DMS53 treated with DMSO at 0.1 percent for 48 hours (cell line): ENCODE data around the gene GPC6.
"Not testable (repeated sequence)": the region's sequence is repeated elsewhere in the genome, so short reads cannot be mapped to it uniquely, and the experiment has no call there.

Experiments used
- DNase-seq: peaks from one replicate; lab custom pipeline; 2025; ENCODE audit not compliant: unreplicated experiment; lab: John Stamatoyannopoulos, UW

Gene GPC6

GRCh38 chr13:94329754-94330551, 1103.3 kb downstream of the GPC6 start:
- DNase-seq, result no peak

- DNase-seq, result no peak
These were observed 1104.0 kb downstream of the GPC6 start for GRCh38 chr13:94330552-94331071.

- no peak for DNase-seq
These were observed 1104.7 kb downstream of the GPC6 start for GRCh38 chr13:94331281-94331680.

- DNase-seq, result no peak
These were observed 1105.9 kb downstream of the GPC6 start for GRCh38 chr13:94332359-94333096.

GRCh38 chr13:94333131-94333820, 1106.7 kb downstream of the GPC6 start:
- DNase-seq, result no peak

GRCh38 chr13:94335761-94336526, 1109.3 kb downstream of the GPC6 start:
- no peak for DNase-seq

GRCh38 chr13:94339116-94339687, 1112.6 kb downstream of the GPC6 start:
- DNase-seq, result no peak

GRCh38 chr13:94342436-94343242, 1116.0 kb downstream of the GPC6 start:
- no peak for DNase-seq

- no peak for DNase-seq
These were observed 1116.6 kb downstream of the GPC6 start for GRCh38 chr13:94343243-94343585.

GRCh38 chr13:94343687-94344086, 1117.1 kb downstream of the GPC6 start:
- DNase-seq, result not testable (repeated sequence)

GRCh38 chr13:94344126-94344818, 1117.7 kb downstream of the GPC6 start:
- no peak for DNase-seq

GRCh38 chr13:94345374-94346195, 1119.0 kb downstream of the GPC6 start:
- DNase-seq, result no peak

GRCh38 chr13:94346261-94347019, 1119.8 kb downstream of the GPC6 start:
- DNase-seq, result no peak

GRCh38 chr13:94351292-94351990, 1124.8 kb downstream of the GPC6 start:
- no peak for DNase-seq

GRCh38 chr13:94352057-94352456, 1125.5 kb downstream of the GPC6 start:
- no peak for DNase-seq

- DNase-seq, result no peak
These were observed 1126.6 kb downstream of the GPC6 start for GRCh38 chr13:94353167-94353710.

GRCh38 chr13:94359875-94360274, 1133.3 kb downstream of the GPC6 start:
- no peak for DNase-seq
